Measurements from ENCODE around the gene PRIM2.
"Not testable (repeated sequence)": the region's sequence is repeated elsewhere in the genome, so short reads cannot be mapped to it uniquely, and the experiment has no call there.

PRIM2 gene

DNA sequence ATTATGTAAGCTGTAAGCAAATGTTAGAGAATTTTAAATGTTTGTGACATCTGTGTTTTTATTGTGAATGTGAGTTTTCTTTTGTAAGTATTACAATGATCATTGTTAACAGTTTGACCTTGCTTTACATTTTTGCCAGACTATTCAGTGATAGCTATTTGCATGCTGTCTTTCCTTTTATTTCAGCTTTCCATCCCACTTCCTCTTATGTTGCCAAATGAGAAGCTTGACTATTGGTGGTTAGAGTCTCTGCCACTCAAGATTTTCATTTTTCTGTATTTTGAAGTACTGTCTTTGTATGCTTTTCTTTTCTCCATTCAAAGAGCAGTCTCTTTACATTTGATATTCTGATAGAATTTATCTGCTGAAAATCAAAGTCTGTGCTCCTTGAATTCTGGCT lies 104.1 kb downstream of the PRIM2 start (continued):
- TF ChIP-seq, protein P1, sequence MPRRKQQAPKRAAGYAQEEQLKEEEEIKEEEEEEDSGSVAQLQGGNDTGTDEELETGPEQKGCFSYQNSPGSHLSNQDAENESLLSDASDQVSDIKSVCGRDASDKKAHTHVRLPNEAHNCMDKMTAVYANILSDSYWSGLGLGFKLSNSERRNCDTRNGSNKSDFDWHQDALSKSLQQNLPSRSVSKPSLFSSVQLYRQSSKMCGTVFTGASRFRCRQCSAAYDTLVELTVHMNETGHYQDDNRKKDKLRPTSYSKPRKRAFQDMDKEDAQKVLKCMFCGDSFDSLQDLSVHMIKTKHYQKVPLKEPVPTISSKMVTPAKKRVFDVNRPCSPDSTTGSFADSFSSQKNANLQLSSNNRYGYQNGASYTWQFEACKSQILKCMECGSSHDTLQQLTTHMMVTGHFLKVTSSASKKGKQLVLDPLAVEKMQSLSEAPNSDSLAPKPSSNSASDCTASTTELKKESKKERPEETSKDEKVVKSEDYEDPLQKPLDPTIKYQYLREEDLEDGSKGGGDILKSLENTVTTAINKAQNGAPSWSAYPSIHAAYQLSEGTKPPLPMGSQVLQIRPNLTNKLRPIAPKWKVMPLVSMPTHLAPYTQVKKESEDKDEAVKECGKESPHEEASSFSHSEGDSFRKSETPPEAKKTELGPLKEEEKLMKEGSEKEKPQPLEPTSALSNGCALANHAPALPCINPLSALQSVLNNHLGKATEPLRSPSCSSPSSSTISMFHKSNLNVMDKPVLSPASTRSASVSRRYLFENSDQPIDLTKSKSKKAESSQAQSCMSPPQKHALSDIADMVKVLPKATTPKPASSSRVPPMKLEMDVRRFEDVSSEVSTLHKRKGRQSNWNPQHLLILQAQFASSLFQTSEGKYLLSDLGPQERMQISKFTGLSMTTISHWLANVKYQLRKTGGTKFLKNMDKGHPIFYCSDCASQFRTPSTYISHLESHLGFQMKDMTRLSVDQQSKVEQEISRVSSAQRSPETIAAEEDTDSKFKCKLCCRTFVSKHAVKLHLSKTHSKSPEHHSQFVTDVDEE (CRISPR knock-in tag; IDR thresholded peaks at IDR 0.05), result no peak
- TF ChIP-seq OSR1 (CRISPR knock-in tag; IDR thresholded peaks at IDR 0.05), result no peak

DNA sequence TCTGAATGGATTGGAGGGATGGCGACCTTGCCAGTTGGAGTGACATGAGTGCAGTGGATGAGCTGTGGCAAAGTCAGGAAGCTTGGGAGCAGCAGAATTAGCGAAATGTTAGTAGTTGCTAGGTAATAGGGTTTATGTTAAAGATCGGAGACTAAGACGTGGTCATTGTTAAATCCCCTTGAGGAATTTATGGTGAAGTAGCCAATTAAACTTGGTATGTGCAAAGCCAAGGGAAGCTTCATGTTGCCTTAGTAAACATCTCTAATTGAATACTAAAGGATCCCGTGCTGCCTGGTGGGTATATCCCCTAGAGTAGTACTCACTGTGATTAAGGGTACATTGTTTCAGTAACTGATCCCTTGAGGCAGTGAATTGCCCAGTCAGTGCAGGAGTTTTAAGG lies 106.0 kb downstream of the PRIM2 start:
- peak; percentile 25; the same call in 2 of the 3 replicates for ATAC-seq
- TF ChIP-seq ARNTL (CRISPR knock-in tag; IDR thresholded peaks at IDR 0.05; ENCODE audit: borderline replicate concordance, low read depth), result no peak
- no peak for TF ChIP-seq ZNF8 (CRISPR knock-in tag; IDR thresholded peaks at IDR 0.05)
- no peak for TF ChIP-seq TCF4 (CRISPR knock-in tag; IDR thresholded peaks at IDR 0.05; ENCODE audit: borderline replicate concordance)
- TF ChIP-seq RARB (CRISPR knock-in tag; IDR thresholded peaks at IDR 0.05), result no peak
- no peak for TF ChIP-seq ESRRG (CRISPR knock-in tag; IDR thresholded peaks at IDR 0.05)
- no peak for TF ChIP-seq ZFP3 (CRISPR knock-in tag; IDR thresholded peaks at IDR 0.05)
- TF ChIP-seq, protein P2, sequence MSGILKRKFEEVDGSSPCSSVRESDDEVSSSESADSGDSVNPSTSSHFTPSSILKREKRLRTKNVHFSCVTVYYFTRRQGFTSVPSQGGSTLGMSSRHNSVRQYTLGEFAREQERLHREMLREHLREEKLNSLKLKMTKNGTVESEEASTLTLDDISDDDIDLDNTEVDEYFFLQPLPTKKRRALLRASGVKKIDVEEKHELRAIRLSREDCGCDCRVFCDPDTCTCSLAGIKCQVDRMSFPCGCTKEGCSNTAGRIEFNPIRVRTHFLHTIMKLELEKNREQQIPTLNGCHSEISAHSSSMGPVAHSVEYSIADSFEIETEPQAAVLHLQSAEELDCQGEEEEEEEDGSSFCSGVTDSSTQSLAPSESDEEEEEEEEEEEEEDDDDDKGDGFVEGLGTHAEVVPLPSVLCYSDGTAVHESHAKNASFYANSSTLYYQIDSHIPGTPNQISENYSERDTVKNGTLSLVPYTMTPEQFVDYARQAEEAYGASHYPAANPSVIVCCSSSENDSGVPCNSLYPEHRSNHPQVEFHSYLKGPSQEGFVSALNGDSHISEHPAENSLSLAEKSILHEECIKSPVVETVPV (CRISPR knock-in tag; IDR thresholded peaks at IDR 0.05), result no peak
- TF ChIP-seq ZNF565 (CRISPR knock-in tag; conservative IDR thresholded peaks at IDR 0.05; ENCODE audit: low read depth), result no peak

DNA sequence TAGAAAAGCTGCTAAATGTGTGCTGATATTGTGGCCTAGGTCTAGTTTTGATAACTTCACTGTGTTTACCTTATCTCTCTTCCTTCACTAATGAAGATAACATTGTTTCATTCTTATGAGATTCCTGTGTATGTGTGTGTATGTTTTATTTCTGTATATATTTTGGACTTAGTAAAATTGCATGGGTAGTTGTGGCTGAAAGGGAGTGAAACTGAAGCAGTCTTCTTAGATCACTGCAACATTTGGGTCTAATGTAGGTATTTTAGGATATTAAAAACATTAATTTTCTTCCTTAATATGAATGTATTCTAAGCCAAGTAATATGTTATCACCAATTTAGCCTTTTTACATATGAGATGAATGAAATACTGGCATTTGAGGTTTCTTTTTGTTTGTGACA lies 114.3 kb downstream of the PRIM2 start:
- peak; percentile 43 for ATAC-seq

DNA sequence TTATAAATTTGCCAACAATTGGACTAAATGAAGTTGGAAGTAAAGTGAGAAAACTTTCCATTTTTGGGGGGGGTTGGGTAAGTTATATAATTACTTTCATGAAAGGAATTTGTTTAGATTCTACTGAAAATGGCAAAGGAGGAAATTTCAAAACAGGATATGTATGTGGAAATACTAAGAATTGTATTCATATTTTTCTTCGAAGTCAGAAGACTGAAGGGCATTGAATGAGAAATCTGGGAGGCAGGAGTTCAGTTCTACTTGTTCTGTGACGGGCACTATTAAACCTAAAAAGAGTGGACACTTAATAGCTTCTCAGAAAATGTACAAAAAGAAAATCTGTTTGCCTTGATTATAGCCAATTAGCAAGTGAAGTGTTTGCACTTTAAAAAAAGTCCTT lies 114.7 kb downstream of the PRIM2 start:
- peak; percentile 79 for ATAC-seq
- no peak for TF ChIP-seq ZFP3 (CRISPR knock-in tag; IDR thresholded peaks at IDR 0.05)
- TF ChIP-seq ZNF8 (CRISPR knock-in tag; IDR thresholded peaks at IDR 0.05), result no peak
- TF ChIP-seq, protein P3, sequence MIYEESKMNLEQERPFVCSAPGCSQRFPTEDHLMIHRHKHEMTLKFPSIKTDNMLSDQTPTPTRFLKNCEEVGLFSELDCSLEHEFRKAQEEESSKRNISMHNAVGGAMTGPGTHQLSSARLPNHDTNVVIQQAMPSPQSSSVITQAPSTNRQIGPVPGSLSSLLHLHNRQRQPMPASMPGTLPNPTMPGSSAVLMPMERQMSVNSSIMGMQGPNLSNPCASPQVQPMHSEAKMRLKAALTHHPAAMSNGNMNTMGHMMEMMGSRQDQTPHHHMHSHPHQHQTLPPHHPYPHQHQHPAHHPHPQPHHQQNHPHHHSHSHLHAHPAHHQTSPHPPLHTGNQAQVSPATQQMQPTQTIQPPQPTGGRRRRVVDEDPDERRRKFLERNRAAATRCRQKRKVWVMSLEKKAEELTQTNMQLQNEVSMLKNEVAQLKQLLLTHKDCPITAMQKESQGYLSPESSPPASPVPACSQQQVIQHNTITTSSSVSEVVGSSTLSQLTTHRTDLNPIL (CRISPR knock-in tag; IDR thresholded peaks at IDR 0.05; ENCODE audit: low read depth), result no peak
- no peak for TF ChIP-seq RARB (CRISPR knock-in tag; IDR thresholded peaks at IDR 0.05)

DNA sequence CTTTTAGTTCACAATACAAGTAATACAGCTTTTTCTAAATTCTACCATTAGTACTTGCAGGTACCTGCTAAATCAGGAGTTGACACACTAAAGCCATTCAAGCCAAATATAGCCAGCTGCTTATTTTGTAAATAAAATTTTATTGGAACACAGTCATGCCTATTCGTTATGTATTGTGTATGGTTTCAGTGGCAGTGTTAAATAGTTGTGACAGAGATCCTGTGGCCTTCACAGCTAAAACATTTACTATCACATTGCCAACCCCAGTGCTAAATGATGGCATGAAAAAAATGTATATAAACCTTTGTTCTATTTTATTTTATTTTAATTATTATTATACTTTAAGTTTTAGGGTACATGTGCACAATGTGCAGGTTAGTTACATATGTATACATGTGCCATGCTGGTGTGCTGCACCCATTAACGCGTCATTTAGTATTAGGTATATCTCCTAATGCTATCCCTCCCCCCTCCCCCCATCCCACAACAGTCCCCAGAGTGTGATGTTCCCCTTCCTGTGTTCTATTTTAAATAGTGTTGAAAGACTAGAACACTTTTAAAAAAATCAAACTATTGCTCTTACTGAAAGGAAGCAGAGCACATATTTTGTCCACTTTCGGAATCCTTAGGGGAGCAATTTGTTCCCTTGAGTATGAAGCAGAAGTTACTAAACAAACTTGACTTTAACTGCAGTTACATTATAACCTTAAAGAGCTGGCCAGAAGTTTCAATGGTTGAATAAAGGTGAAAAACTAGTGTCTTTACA lies 115.7 kb downstream of the PRIM2 start:
- TF ChIP-seq TCF4 (CRISPR knock-in tag; IDR thresholded peaks at IDR 0.05; ENCODE audit: borderline replicate concordance), result no peak
- no peak for TF ChIP-seq ZNF70 (CRISPR knock-in tag; IDR thresholded peaks at IDR 0.05)
- no peak for TF ChIP-seq GLIS3 (CRISPR knock-in tag; IDR thresholded peaks at IDR 0.05)
- TF ChIP-seq TOX (CRISPR knock-in tag; IDR thresholded peaks at IDR 0.05; ENCODE audit: borderline replicate concordance), result no peak
- TF ChIP-seq ESRRG (CRISPR knock-in tag; IDR thresholded peaks at IDR 0.05), result no peak
- no peak for TF ChIP-seq PPARA (CRISPR knock-in tag; IDR thresholded peaks at IDR 0.05; ENCODE audit: borderline replicate concordance)
- no peak for TF ChIP-seq ZNF8 (CRISPR knock-in tag; IDR thresholded peaks at IDR 0.05)
- no peak for TF ChIP-seq SNAI2 (CRISPR knock-in tag; IDR thresholded peaks at IDR 0.05)
- no peak for TF ChIP-seq OSR1 (CRISPR knock-in tag; IDR thresholded peaks at IDR 0.05)
- TF ChIP-seq, protein P1 (CRISPR knock-in tag; IDR thresholded peaks at IDR 0.05), result no peak
- ATAC-seq, result no peak

DNA sequence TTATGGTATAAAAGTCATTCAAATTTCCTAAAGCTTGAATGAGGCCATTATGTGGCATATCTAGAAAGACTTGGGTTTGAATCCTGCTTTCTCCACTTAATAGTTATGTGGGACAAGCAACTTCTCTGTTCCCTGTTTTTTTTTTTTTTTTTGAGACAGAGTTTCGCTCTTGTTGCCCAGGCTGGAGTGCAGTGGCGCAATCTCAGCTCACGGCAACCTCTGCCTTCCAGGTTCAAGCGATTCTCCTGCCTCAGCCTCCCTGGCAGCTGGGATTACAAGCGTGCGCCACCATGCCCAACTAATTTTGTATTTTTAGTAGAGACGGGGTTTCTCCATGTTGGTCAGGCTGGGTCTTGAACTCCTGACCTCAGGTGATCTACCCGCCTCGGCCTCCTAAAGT lies 116.4 kb downstream of the PRIM2 start:
- not testable (repeated sequence) for ATAC-seq
